Measurements from ENCODE around the gene WBP11. TPM values are rescaled to one million over a fixed set of nuclear protein-coding genes. Genes with fewer than 3 reads are reported as not detected.

Gene WBP11
- total and polyA plus RNA-seq, 10 donors: 16.0 to 61.4 (median 24.6) TPM

DNA sequence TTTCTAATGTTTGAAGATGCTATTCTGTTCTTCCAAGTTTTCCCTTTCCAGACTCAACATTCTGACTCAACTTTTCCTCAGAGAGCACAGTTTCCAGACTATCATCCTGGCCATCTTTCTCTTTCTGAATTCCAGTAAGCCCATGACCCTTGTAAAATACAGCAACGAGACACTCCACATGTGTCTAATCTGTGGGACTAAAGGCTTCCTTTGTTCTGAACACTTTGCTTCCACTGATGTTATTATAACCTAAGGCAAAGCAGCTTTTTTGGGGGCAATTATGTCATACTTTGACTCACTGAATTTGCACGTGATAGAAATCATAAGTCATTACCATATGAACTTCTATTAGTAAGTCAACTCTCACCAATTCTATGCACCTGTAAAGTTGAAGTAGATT lies 46.4 kb upstream of the WBP11 start:
- DNase-seq: no peak
- intact Hi-C loops (cut with DNase I; ENCODE audit: low total_unique reads): no loop called here
- Histone ChIP-seq H3K9me3 (no peaks in the 10 kb centered on the region), H3K27ac (no peak overlapping the region), H3K4me3 (no peak overlapping the region), H3K27me3 (replicated peaks in 1 of 7) (no peaks in the 10 kb centered on the region), H3K4me1 (peaks cover 5 to 28% (median 12%) of the 10 kb centered on the region in 6 donors), H3K36me3 (no peaks in the 10 kb centered on the region)
- 75 to 93% (median 90%) methylated on average over 2 of the region's 2 CpGs for WGBS, 5 donors
- TF ChIP-seq POLR2AphosphoS5 (IDR thresholded peaks at IDR 0.05): no peak
- TF ChIP-seq, protein P1, sequence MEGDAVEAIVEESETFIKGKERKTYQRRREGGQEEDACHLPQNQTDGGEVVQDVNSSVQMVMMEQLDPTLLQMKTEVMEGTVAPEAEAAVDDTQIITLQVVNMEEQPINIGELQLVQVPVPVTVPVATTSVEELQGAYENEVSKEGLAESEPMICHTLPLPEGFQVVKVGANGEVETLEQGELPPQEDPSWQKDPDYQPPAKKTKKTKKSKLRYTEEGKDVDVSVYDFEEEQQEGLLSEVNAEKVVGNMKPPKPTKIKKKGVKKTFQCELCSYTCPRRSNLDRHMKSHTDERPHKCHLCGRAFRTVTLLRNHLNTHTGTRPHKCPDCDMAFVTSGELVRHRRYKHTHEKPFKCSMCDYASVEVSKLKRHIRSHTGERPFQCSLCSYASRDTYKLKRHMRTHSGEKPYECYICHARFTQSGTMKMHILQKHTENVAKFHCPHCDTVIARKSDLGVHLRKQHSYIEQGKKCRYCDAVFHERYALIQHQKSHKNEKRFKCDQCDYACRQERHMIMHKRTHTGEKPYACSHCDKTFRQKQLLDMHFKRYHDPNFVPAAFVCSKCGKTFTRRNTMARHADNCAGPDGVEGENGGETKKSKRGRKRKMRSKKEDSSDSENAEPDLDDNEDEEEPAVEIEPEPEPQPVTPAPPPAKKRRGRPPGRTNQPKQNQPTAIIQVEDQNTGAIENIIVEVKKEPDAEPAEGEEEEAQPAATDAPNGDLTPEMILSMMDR (IDR thresholded peaks at IDR 0.05 in 8 of 11, conservative IDR thresholded peaks at IDR 0.05 in 3 of 11): no peak
- TF ChIP-seq POLR2A (IDR thresholded peaks at IDR 0.05): no peak

DNA sequence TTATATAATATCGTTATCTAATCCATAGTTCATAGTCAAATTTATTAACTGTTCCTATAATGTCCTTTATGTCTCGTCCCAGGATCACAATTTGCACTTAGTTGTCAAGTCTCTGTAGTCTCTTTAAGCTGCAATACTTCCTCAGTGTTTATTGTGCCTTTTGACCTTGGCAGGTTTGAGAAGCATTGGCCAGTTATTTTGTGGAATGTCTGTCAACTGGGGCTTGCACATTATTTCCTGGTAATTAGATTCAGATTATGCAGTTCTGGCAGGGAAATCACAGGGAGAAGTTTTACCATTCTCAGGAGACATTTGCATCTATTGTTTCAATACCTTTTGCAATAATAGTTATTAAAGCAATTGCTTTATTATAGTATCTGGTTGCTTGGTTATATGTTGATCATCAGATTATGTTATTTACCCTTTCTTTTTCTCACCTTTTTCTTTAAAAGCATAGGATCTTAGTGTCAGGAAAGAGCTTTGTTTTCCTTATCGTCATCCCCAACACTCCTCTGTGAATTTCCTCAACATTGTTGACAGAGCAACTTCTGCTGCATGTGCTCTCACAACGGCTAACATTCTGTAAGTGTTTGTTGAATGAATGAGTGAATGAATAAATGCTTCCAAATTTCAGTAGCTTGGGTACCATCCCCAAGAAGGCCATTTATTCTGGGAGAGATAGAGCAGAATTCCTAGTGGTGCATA lies 43.8 kb upstream of the WBP11 start:
- no peaks in the 10 kb centered on the region for H3K9me3 ChIP-seq
- H3K4me3 ChIP-seq: no peak overlapping the region
- 67 to 80% (median 77%) methylated on average over 4 of the region's 4 CpGs for WGBS, 5 donors
- no peak for TF ChIP-seq POLR2AphosphoS5 (IDR thresholded peaks at IDR 0.05)
- TF ChIP-seq POLR2A (IDR thresholded peaks at IDR 0.05): no peak
- TF ChIP-seq, protein P1 (IDR thresholded peaks at IDR 0.05 in 8 of 11, conservative IDR thresholded peaks at IDR 0.05 in 3 of 11): no peak
- DNase-seq: no peak
- no peaks in the 10 kb centered on the region for H3K27me3 ChIP-seq (replicated peaks in 1 of 7)
- intact Hi-C loops (cut with DNase I; ENCODE audit: low total_unique reads): loop anchor here (2.0 kb wide), 1 partner anchor 148 kb away; no protein-coding TSS in a partner anchor
- no peaks in the 10 kb centered on the region for H3K36me3 ChIP-seq
- H3K27ac ChIP-seq: peak overlapping the region in 5 of 8 donors; percentile 3 to 53 (median 51)
- H3K4me1 ChIP-seq: peaks cover 5 to 42% (median 13%) of the 10 kb centered on the region in 6 donors

DNA sequence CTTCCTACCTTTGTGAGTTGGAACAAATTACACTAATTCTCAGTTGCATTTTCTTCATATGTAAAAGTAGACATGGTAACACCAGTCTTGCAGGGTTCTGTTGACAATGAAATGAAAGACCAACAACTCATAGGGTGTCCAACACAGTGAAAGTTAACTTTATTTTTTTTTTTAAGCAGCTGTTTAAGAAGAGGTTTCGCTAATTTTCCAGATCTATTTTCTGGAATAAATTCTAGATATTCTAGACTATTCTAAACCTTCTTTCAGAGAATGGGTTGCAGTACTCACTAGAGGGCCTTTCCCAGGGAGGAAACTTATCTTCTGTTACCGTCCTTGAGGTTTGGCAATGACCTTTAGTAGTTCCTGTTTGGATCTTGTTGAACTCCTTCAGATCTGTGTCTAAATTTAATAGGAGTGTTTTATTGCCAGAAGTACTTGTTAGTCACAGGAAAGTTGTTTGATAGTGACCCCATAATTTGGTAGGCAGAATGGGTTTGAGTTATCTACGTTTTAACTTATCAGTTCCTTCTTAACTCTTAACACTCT lies 42.8 kb upstream of the WBP11 start:
- intact Hi-C loops (cut with DNase I; ENCODE audit: low total_unique reads): loop anchor here (2.0 kb wide), 1 partner anchor 149 kb away; no protein-coding TSS in a partner anchor

More for the DNA sequence above, 42.8 kb upstream of the WBP11 start:
- TF ChIP-seq, protein P1 (IDR thresholded peaks at IDR 0.05 in 8 of 11, conservative IDR thresholded peaks at IDR 0.05 in 3 of 11): no peak
- TF ChIP-seq POLR2AphosphoS5 (IDR thresholded peaks at IDR 0.05) (no peak), POLR2A (IDR thresholded peaks at IDR 0.05) (no peak)
- DNase-seq: no peak
- WGBS, 5 donors: 37 to 49% (median 44%) methylated on average over 3 of the region's 3 CpGs
- Histone ChIP-seq H3K36me3 (no peaks in the 10 kb centered on the region), H3K27me3 (replicated peaks in 1 of 7) (no peaks in the 10 kb centered on the region), H3K4me3 (no peak overlapping the region), H3K4me1 (peaks cover 5 to 48% (median 17%) of the 10 kb centered on the region in 6 donors), H3K27ac (peak overlapping the region; percentile 3 to 53 (median 36)), H3K9me3 (no peaks in the 10 kb centered on the region)

Data from spleen (tissue), 11 donors.